Right lung (tissue), 5 donors: ENCODE results near the gene SKIC3. TPM values are rescaled to one million over a fixed set of nuclear protein-coding genes. Genes with fewer than 3 reads are reported as not detected.

Experiments
- DNase-seq, 2 donors: peaks; one replicate each; pipeline ENCODE4 v3.0.0-alpha.2; 2013
- polyA plus RNA-seq, 5 donors: library from polyadenylated mRNA; unstranded; fragments of 120-200 nt; gene quantifications; one replicate each; pipeline versions ENCODE4 v1.2.1 to v1.2.3, GENCODE V29; 2013; ENCODE audit warnings: inconsistent platforms in 1 of 5, low replicate concordance in 1 of 5; ENCODE audit not compliant: insufficient read length in 5 of 5, insufficient read depth in 1 of 5

Gene SKIC3
- polyA plus RNA-seq, 5 donors = 64.7 to 130 (median 98.7) TPM

DNA sequence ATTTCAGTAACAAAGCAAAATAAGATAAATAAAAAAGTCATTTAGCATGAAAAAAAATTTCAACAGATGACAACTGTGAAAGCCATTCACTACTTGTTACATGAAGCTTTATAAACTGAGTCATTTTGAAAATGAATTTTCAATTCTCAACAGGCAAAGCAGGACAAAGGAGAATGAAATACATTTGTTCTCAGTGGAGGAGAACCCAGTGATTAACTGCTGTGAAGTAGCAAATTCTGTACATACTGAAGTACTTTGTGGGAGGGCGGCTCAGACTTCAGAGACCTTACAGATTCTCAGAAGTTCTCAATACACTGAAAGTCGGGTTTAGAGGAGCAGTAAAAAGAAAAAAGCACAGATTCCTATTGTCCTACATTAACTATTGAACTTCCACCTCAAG, 21.7 kb downstream of the SKIC3 start:
- DNase-seq = no peak

DNA sequence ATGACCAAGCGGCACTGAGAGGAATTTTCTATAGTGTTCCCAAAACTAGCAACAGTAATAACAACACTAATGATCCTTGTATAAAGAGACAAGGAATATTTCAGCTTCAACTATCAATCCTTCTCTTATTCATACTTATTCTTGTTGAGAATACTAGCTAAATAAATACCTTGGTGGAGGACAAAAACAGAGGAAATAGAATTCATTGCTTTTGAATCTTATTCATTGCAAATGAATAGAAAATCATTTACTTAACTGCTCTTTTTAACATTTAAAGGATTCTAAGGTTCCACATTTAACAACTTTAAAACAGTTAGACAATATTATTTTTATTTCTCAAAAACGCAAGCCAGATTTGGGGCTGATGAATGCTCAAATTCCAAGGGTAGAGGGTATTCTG, 22.4 kb downstream of the SKIC3 start:
- DNase-seq = no peak

DNA sequence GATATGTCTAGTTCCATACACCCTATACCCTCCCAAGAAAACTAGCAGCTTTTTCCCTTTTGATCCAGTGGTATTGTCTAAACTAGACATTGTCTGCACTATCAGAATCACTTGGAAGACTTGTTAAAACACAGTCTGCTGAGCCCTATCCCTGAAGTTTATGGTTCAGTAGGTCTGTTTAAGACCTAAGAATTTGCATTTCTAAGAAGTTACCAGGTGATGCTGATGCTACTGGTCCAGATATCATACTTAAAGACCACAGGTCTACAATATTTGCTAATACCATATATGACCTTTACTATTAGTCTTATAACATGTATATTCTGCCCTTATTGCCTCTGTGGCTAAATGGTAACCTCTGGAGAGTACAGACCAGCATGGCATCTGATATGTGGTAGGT, 23.3 kb downstream of the SKIC3 start:
- no peak for DNase-seq

DNA sequence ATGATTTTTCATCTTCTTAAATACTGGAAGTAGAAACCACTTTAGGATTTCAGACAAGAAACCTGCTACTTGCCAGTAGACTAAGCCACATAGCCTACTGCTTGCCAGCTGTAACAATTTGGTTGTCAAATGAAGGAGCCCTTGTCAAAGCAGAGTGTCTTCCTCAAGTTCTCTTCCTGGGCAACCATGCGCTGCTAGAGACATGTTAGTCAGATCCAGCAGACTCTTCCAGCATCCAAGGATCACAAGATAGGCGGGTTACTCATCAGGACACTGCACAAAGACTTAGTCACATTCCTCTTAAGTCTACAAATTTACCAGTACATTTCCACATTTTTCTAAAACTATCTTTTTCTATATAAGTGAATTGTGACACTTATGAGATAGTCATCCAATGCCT, 24.4 kb downstream of the SKIC3 start:
- no peak for DNase-seq

DNA sequence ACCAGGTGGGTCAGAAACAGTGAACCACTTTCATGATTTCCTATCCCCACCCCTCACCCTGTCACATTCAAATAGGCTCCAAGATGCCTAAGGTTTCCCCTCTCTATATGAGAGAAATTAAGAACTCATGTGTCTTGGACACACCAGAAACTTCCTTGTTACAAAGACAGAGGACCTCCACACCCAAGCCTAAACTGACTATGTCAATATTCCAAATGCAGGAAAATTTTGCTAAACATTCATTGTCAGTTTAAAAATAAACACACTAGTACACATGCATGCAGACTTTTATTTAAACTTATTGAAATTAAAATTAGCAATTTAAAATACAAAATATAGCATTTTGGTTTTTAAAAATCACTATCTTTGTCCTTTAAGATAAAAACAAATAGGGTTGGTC, 26.2 kb downstream of the SKIC3 start:
- DNase-seq = no peak

DNA sequence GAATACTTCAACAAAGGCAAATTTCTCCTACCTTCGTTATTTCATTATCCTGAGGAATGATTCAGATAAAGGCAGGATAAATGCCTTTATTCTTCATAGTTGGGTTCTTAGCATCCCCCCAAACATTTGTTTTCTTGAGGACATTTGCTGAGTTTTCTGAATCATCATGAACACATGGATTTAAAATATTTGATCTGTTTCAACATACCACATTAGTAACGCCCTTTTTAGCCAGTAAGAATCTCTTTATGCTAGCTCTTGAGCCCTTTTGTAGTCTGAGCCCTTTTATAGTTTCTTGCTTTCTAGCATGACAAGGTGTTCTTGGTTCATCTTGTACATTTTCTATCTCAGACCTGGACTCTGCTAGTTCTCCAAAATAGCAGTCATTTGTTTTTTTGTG, 27.9 kb downstream of the SKIC3 start:
- no peak for DNase-seq

DNA sequence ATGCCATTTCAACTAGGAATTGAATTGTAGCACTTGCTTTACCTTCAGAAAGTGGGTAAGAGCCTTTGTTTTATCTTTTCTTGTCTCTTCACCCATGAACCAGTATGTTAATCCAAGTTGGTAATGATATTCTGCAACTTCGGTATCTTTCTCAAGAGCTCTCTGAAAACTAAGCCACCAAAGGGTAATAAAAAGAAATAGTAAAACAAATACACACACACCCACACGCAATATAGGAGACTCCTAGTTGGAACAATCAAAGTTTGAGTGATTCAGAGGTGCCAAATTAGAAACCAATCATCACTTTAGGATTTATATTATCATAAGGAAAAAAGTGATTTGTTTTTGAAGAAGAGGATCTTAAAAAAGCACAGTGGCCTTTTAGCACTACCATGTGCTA, 30.4 kb downstream of the SKIC3 start:
- DNase-seq = no peak

DNA sequence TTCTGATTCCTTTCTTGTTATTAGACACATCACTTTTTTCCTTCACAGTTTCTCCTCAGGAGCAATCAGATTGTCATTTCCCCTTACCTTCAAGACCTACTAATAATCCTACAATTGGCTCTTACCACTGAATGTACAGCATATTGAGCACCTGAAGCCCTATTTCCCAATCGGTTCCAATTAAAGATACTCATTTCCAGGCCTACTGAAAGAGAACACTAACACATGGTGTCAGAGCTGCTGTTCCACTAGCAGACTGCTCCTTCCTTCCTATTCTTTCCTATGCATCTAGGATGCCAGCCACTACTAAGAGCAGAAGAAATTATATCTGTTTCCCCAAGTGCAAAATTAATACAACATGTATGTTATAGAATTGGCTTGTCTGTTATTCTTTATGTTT, 34.6 kb downstream of the SKIC3 start:
- DNase-seq = no peak

DNA sequence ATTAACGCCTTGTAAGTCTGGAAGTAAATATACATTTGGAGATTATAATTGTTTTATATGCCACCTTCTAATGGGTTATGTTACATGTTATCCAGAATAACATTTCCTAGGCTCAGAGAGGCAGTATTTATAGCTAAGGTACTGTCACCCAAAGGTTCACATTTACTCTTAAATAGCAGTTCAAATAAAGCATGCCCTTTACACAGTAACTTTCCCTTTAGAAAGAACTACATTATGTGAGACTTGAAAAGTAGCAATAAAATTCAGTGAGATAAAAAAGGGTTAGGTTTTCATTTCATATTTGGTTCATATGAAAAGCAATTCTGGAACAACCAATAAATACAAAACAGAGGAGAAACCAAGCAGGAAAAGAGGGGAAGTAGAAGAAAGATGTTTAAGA, 35.1 kb downstream of the SKIC3 start:
- DNase-seq = no peak

DNA sequence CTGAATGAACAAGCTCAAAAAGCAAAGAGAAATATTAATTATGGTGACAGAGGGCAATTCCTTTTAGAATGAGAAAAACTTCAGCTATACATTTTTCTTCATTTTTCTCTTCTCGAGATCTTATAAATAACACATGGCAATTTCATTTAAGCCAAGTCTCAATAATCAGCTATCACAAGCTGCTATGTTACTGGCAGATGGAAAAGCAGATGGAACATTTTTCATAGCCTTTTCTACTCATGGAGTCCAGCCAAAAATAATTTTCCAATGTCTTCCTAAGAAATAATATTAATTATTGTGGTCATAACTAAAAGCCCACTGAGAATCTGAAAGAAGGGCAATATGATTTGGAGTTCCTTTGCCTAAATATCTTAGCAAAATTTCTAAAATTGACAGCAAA, 35.6 kb downstream of the SKIC3 start:
- DNase-seq = no peak

DNA sequence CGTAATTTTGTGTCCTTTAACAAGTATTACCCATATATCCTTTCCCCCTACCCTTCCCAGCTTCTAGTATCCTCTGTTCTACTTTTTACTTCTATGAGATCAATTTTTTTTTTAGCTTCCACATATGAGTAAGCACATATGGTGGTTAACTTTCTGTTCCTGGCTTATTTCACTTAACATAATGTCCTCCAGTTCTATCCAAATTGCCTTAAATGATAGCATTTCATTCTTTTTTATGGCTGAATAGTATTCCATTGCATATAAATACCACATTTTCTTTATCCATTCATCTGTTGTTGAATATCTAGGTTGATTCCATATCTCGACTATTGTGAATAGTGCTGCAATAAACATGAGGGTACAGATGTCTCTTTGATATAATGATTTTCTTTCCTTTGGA, 36.4 kb downstream of the SKIC3 start:
- DNase-seq = no peak

DNA sequence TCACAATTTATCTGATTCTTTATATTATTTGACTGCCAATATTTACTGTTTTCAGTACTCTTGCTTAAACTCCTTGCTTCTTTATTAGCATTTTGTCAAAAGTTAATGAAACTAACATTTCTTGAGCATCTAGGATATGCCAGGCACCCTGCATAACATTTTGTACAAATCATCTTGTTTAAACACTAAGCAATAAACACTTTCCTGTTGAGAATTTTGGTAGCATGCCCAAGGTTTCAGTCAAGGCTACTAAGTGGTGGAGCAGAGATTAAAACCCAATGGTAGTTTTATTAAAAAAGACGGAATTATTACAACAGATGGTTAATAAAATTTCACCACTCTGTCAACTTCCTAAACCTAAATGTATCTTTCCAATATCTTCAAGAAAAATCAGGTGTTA, 43.2 kb downstream of the SKIC3 start:
- DNase-seq = no peak

DNA sequence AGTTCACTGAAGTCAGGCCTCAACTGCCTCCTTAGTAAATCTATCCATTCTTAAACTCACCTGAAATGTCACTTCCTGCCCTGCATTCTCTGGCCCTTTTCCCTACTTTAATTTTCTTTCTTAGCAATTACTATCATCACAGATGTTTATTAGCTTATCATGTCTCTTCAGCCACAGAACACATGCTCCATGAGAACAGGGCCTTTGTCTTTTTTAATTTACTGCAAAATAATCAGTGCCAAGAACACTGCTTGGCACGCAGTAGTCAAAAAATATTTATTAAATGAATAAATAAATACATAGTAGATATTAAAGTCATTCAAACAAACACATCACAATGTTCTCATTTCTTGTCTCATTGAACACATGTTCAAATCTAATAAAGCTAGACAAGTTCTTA, 46.2 kb downstream of the SKIC3 start:
- DNase-seq = no peak

Other genes starting within 250 kb of the SKIC3 start
- gene FAM81B, start 163.6 kb downstream of the SKIC3 start, polyA plus RNA-seq = 10 to 100 TPM in 1 of 5 donors, 1 to 10 TPM in 4; 3.4 to 12.5 (median 6.7) TPM
- gene ARSK, start 124 bp upstream of the SKIC3 start, polyA plus RNA-seq = 10 to 100 TPM in 4 of 5 donors, 1 to 10 TPM in 1; 9.2 to 18.8 (median 13.6) TPM
- gene GPR150, start 65.1 kb upstream of the SKIC3 start, polyA plus RNA-seq = under 1 TPM in 2 of 5 donors, not detected in 3; 0.10 to 0.12 TPM
- 1 to 10 TPM; 3.4 to 9.7 (median 4.6) TPM for gene RFESD, start 91.8 kb upstream of the SKIC3 start, polyA plus RNA-seq
- gene SPATA9, start 128.0 kb upstream of the SKIC3 start, polyA plus RNA-seq = 1 to 10 TPM in 4 of 5 donors, under 1 TPM in 1; 0.62 to 2.0 (median 1.7) TPM
- gene RHOBTB3, start 176.4 kb upstream of the SKIC3 start, polyA plus RNA-seq = 10 to 100 TPM; 38.8 to 71.9 (median 69.6) TPM